Stimulated activated CD8-positive, alpha-beta memory T cell treated with anti-CD3 and anti-CD28 coated beads, Interleukin-4, amount 100 ng/mL, for 4 hours (primary cell): ENCODE measurements around the gene GPRC5D.

Experiments
- DNase-seq, 2 donors: peaks; one replicate each; pipeline ENCODE4 v3.0.0-alpha.2; 2020; ENCODE audit warnings: low read depth in 2 of 2, low spot score in 1 of 2

Gene GPRC5D

DNA sequence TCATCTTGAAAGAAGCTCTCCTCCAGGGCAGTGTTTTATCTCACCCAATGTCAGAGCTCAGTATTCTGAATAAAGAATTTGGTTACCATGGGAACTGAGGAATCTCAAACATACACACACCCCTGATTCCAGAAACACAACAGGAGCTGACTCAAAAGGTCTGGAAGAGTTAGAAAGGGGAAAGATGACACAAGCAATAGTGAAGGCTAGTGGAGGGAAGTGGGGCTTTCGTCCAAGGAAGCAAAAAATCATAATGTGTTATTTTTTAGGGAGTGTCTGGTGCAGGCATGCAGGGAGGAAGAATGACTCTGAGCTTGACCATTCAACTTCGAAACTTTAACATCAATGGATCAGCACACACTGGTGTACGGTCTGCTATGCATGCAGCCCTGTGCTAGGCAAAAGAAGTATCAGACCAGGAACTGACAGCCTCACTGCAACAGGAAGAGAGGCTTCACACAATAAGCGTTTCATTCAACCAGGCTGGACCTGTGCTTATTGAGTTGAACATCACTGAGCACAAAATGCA, 27.8 kb upstream of the GPRC5D start:
- no peak for DNase-seq

DNA sequence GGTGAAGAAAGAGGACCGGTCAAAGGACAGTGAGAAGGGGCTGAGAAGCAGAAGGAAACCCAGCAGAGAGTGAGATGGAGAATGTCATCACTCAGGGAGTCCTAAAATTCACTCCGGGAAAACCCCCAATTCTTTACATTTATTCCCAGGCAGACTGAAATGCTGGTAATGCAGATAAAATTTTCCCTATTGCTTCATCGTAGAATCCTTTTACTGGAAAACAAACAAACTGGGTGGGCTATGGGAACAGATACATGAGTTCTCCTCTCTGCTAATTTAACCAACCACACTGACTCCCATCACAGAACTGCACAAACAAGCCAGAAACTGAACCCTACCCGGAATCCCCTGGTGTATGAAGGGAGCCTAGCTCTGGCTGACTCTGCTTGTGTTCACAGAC, 27.2 kb upstream of the GPRC5D start:
- DNase-seq: no peak

DNA sequence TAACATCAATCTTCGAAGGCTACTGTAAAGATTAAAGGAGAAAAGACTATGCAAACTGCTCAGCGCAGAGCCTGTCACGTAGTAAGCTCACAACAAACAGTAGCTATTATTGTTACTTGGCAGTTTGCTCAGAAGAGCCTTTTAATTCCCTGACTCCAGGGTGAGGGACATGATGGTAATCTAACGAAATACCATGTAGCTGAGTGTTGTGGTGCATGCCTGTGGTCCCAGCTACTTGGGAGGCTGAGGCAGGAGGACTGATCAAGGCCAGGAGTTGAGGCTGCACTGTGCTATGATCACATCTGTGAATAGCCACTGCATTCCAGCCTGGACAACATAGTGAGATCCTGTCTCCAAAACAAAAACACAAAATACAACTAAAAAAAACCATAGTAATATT, 25.3 kb upstream of the GPRC5D start:
- no peak for DNase-seq

DNA sequence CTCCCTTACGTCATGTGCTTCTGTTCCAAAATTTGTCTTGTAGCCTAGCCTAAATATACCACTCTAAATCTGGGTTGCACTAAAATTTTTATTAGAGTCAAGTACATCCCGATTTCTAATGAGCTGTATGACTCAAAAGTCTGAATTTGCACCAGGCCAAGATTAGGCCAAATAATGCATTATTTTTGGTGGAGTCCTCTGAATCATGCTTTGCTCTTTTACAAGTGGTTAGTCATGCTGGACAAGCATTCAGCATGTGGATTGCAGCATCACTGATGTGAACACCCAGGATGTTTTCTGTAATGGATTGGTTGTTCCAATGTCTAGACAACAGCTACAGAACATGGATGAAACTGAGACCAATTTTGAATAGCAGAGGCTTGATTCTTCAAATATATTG, 24.4 kb upstream of the GPRC5D start:
- no peak for DNase-seq

DNA sequence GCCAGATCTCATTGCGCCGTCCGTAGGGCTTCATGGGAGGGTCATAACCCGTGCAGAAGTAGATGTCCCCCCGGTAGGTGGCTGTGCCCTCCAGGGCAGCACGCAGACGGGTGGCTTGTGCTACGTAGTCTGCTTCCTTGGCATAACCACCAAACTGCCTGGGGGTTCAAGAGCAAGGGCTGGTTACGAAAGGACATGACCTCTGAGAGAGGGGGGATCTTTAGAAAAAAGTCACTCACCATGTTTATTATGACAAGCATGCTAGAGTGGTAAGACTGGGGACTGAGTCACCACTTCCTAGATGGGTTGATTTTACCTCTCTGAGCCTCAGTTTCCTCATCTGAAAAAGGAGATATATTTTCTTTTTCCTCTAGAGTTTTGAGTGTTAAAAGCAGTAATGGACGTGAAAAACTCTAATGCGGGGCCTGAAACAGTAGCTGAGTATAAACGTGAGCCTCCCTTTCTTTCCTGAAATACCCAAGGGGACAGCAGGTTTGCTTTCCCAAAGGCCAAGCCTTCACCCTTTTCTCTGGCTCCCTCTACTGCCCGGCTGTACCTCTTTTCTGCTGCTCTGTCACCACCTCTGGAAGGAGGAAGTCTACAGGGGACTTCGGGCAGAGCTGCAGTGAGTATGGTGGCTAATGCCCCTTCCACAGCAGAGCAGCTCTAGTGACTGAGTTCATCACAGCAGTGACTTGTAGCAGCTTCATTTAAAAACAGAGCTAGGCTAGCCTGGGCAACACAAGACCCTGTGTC, 23.5 kb upstream of the GPRC5D start:
- DNase-seq: no peak

DNA sequence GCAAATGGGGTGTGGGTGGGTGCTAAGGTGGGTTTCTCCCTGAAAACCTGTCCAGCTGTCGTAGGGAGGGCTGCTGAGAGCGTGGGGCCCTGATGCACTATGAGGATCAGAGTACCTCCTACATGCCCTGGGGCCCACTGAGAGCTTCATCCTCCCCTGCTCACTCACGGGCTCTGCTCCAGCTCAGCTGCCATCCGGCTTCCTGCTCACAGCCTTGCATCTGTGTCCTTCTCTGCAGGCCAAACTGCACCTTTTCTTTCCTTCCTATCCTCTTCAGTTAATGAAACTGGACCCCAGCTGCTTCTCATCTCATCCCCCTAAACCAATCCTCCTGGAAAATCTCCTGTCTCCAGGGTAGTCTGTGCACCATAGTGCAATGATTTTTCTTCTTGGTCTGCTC, 22.2 kb upstream of the GPRC5D start:
- no peak for DNase-seq

DNA sequence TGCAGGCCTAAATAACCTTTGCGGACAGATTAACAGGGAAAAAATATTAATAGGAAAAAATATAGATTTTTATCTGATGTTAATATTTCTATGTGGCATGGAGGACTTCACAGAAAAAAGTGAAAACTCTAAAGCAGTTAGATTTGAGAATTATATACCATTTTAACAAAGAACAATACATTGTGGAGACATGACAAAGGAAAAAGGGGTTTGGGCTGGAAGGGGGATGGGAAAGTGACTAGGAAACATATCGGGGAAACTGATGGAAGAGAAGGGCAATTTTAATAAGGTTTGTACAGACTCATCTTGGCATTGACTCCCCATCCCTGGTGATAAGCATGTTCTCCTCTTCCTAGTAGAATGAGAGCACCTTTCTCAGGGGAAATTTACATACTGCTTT, 21.0 kb upstream of the GPRC5D start:
- no peak for DNase-seq

DNA sequence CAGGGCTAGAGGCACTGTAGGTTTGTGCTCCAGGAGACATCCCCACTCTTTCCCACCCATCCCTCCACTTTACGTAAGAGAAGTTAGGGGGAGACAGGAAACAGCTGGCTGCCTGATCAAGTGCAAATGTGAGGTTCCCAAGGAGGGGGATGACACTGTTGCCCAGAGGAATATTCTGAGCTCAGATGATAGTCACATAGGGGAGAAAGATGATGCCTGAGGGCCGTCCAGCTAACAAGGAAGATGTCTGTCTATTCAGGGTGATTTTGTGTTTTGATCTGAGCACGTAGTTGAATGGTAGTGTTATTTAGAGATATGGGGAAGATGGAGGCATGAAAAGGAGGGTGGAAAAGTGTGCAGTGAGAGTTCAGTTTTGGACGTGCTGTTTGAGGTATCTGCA, 13.9 kb upstream of the GPRC5D start:
- no peak for DNase-seq

DNA sequence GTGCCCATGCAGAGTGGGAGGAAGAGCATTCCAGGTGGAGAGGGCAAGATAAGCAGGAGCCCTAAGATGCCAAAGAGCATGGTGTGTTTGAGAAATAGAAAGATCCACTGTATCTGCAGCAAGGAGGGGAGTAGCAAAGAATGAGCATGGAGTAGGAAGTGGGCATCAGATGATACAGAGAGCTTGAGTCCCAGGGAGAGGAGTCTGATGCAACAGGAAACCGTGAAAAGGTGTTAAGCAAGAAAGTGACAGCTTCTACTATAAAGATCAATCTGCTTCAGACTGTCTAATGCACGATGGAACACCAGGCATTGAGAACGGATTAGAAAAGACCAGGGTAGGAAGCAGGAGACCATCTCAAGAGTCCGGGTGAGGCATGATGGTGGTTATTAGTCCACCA, 12.3 kb upstream of the GPRC5D start:
- DNase-seq: no peak

DNA sequence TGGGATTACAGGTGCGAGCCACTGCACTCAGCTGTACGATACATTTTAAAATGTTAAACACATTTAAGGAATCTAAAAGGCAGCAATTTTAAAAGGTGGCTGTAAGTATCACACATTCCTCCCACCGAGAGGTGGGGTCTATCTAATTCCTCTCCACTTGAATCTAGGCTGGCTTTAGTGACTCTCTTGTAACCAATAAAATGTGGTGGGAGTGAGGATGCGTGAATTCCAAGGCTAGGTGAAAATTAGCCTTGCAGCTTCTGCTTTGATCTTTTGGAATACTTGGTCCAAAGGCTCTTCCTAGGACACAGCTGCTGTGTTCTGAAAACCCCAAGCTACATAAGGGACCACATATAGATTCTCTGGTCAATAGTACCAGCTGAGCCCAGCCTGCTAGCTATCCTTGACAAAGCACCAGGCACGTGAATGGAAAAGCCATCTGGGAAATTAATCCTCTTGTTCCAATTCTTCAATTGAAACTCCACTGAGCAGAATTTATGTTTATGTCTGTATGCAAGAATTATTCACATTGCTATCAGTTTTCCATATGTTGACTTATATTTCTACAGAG, 8.8 kb upstream of the GPRC5D start:
- DNase-seq: no peak

DNA sequence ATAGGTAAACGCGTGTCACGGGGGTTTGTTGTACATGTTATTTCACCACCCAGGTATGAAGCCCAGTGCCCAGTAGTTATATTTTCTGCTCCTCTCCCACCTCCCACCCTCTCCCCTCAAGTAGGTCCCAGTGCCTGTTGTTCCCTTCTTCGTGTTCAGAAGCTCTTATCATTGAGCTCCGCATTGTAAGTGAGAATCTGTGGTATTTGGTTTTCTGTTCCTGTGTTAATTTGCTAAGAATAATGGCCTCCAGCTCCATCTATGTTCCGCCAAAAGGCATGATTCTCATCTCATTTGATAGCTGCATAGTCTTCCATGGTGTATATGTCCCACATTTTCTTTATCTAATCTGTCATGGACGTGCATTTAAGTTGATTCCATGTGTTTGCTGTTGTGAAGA, 6.9 kb upstream of the GPRC5D start:
- DNase-seq: no peak

DNA sequence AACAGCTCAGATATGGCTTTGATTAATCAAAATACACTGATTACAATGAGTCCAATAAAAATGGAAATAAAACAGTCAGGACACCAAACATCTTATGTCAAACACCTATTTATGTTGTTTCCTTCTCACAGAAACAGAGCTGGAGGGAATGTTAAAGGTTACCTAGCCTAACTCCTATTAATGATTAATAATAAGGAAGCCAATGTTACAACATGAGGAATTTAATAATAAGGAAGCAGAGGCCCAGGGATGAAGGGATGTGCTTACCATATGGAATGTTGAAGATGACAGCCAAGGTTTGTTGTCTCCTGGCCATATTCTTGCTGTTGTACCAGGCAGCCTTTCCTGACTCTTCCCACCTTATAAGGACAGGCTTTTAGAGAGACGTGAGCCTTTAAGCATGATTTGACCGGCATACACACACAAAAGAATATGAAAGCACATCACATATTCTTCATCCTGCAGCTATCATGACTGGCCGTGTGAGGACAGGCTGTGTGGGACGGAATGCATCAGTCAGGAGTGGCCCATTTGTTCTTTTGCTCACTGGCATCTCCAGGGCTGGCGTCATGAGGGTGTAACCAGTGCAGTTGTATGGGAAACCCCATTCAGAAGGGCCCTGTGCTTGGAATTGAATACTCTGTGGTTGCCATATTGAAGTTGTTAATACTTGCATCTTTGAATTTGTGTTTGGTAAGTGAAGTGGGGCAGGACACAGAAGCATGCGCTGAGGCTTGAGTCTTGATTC, 3.1 kb upstream of the GPRC5D start:
- no peak for DNase-seq

DNA sequence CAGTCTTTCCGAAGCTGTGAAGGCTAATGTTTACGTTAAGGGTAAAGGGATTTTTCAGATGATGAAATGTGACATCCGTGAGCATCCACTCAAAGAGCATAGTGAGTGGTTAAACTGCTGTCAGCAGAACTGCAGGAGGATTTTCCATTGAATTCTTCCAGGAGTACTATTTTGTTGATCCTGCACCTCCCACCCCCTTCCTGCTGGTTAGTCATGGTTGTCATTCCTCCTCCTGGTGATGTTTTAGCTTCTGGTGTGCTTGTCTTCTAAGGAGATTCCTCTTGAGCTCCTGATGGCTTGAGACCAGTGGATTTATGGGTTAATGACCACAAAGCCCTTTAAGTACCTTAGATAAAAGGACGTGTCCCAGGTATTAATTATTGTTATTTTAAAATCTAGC, 2.4 kb upstream of the GPRC5D start:
- no peak for DNase-seq

DNA sequence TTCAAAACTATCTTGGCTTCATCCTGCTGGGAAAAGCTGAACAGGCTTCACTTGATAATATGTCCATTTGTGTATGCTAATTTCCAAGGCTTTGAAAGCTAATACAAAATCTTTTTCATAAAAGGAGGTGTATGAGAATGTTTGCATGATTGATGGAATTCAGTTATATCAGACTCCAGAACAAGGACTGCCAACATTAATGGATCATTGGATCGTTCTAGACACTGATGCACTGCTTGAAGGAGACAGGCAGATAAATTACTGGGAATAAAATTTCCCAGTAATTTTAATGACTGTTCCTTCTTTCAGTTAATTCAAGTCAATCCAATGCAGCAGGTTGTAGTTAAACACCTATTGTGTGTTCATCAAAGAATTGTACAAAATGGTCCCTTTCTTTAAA, 466 bp downstream of the GPRC5D start:
- DNase-seq: no peak

DNA sequence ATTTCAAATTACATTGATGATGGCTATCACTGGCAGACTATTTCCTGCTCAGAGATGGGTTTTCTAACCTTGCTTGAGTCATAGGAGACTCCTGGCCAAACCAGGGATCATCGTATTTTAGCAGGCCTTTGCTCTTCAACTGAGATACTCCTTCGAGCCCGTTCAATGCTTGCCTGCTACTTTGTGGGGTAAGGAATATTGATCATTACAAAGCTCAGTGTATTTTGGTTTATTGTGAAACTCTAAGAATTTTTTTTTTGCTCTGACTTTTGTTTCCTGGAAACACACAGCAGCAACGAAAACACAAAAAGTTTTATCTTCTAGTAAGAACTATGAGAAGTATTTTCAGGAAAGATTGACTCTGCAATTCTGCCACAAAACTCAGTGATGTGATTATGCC, 4.1 kb downstream of the GPRC5D start:
- DNase-seq: no peak

DNA sequence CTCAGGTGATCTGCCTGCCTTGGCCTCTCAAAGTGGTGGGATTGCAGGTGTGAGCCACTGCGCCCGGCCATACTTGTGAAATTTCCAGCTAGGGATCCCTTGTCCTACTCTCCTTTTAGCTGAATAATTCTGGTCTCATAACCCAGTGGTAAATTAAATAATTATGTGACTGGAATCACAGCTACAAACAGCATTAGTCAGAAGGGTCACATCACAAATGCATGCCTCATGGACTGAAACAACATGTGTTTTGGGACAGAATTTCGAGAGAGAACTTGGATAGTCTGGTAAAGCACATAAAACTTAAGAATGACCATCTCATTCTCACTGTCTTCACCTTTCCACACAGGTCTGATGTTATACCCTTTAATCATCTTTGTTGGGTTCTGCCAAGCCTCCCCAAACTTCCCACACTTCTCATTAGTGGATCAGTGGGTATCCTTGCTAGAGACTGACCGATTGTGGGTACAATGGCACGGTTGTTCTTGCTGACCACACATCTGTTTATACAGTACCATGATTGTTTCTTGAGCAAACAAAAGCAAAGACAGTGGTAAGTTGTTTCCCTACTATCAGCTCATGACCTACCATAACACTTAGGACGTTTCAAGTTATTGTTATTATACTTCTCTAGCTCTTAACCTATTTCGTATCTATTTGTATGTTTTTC, 5.1 kb downstream of the GPRC5D start:
- no peak for DNase-seq

DNA sequence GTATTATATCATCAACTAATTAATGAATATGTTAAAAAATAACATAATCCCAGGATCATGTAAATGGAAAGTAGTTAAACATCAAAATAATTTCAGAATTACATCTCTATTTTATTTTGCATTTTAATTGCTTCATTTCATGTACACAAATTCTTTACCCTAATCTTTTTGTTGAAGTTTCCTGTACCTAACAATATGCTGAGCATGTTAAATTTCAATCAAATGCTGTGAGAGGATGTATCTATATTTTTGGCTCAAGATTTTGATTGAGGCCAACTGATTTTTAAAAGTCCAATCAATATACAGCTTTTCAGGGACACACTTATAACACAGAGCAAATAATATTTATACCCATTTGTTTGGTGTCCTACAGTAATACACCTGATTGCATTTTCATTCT, 6.4 kb downstream of the GPRC5D start:
- no peak for DNase-seq

DNA sequence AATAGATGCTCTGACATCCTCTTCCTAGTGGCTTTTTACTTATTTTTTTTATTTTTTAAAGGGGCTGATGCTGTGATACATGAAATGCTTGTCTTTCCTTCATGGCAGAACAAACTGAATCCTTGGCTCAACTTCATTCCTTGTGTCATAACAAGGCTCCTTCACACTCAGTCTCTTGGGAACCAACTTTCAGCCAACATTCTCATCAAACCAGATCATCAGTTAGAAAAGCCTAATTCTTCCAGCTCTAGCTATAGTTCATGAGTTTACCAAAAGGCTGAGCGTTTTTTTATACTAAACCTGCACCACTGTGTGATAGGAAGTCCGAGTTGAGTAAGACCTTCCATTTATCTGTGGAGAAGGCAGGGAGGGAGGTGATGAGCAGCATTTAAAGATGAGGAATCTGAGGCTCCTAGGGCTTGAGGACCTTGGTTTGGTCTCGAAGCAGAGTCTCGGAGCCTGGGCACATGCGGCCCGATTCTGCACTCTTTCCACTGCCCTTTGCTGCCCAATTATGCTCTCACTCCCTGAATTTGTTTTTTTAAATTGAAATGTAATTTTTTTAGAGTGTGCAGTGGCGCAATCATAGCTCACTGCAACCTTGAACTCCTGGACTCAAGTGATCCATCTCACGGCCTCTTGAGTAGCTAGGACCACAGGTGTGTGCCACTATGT, 8.2 kb downstream of the GPRC5D start:
- no peak for DNase-seq

DNA sequence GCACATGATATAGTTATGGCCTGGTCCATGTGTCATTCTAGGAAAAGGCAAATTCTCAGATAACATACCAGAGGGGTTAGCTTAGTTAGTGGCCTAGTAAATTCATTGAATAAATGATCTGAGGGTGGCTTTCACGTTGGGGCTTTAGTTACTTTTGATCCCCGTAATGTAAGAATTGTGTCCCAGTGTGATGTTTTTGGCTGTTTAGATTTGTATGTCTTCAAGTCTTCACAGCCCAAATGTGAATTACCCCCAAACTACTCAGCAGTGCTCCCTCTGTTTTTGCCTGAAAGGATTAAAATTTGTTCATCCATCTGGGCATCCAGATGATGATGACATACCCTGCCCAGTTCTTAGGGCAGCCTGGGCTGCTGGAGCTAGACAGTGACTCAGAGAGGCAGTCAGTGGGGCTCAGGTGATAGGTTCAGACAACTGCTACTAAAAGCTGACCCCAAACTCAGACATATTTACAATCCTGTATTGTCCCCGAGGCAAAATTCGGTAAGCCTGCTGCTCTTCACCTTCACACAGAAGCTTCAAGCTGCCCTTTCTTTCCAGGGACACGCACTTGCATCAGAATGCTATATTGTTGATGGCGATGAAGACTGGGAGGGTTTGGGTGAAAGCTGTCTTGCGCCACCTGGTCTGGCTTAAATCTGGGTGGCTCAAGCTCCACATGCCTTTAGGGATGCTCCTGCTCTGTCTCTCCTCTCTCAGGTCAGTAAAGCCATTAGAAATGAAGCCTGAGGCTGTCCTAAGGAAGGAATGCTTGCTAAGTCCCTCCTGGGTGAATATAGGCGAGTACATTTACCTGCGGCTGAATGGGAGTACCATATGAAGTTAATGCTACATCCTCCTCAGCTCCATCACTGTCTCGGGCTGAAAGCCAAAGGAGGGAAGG, 10.3 kb downstream of the GPRC5D start:
- DNase-seq: no peak

DNA sequence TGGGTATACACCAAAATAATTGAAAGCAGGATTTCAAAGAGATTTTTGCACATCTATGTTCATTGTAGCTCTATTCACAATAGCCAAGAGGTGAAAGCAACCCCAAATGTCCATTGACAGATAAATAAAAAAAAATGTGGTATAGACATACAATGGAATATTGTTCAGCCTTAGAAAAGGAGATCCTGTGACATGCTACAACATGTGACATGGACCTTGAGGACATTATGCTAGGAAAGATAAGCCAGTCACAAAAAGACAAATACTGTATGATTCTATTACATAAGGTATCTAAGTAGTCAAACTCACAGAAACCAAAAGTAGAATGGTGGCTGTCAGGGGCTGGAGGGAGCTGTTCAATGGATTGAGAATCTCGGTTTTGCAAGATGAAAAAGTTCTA, 12.1 kb downstream of the GPRC5D start:
- no peak for DNase-seq
